ENCODE results near the gene XXYLT1. TPM values are rescaled to one million over a fixed set of nuclear protein-coding genes. Genes with fewer than 3 reads are reported as not detected.
A peak's percentile ranks its signal among the peaks of the same experiment; 100 is the strongest.

Gene XXYLT1
- polyA plus RNA-seq, 1 donor (not counting 4 experiments of a cell fraction or from before 2014, with no cell fraction given), result 11.1 TPM

GRCh38 chr3:195186041-195186709 lies 84.8 kb downstream of the XXYLT1 start:
- DNase-seq (ENCODE audit: low read depth, low spot score) (no peak), FAIRE-seq (no peak)
- no peaks in the 10 kb centered on the region for H3K36me3 ChIP-seq (ENCODE audit: control insufficient read depth in 2 of 2, extremely low read depth in 1 of 2, insufficient read depth in 2 of 2, low read length in 2 of 2)
- H2AFZ ChIP-seq (ENCODE audit: control insufficient read depth, low read length), result no peak overlapping the region
- H3K79me2 ChIP-seq (ENCODE audit: control insufficient read depth, insufficient read depth, low read length), result peaks cover 6% of the 10 kb centered on the region
- no peaks in the 10 kb centered on the region for H3K9me3 ChIP-seq (ENCODE audit: control insufficient read depth, low read depth, low read length)
- H4K20me1 ChIP-seq (ENCODE audit: control insufficient read depth, extremely low read depth, insufficient read depth, low read length), result no peaks in the 10 kb centered on the region
- no peaks in the 10 kb centered on the region for H3K27me3 ChIP-seq (ENCODE audit: control insufficient read depth, extremely low read depth, insufficient read depth, low read length)
- no peak overlapping the region for H3K9ac ChIP-seq (ENCODE audit: control insufficient read depth, extremely low read depth, insufficient read depth, low read length)
- peak overlapping the region; percentile 47 for H3K4me2 ChIP-seq (ENCODE audit: control insufficient read depth, extremely low read depth, insufficient read depth, low read depth, low read length)
- no peaks in the 10 kb centered on the region for H3K9me1 ChIP-seq (ENCODE audit: control insufficient read depth, extremely low read depth, insufficient read depth, low read length)
- peak overlapping the region; percentile 33 for H3K27ac ChIP-seq (ENCODE audit: control insufficient read depth, insufficient read depth, low read length)
- dilution Hi-C loops (cut with MboI; ENCODE audit: extremely low pct_ligation_motif_present, low sequenced_read_pairs), result no loop called here
- H3K4me3 ChIP-seq (ENCODE audit: control insufficient read depth in 2 of 3, extremely low read depth in 1 of 3, insufficient read depth in 2 of 3, low read depth in 1 of 3, low read length in 3 of 3), result no peak overlapping the region
- TF ChIP-seq CTCF (optimal IDR thresholded peaks at IDR 0.05 in 1 of 3, IDR thresholded peaks at IDR 0.05 in 1 of 3, conservative IDR thresholded peaks at IDR 0.05 in 1 of 3; ENCODE audit: extremely low read depth in 1 of 3, insufficient read depth in 2 of 3, low read length in 3 of 3) (no peak), EZH2 (IDR thresholded peaks at IDR 0.05; ENCODE audit: low read length) (no peak)
- H3K4me1 ChIP-seq (ENCODE audit: control insufficient read depth, extremely low read depth, insufficient read depth, low read length), result peaks cover 47% of the 10 kb centered on the region

GRCh38 chr3:195185583-195185982 lies 85.4 kb downstream of the XXYLT1 start:
- peaks cover 47% of the 10 kb centered on the region for H3K4me1 ChIP-seq (ENCODE audit: control insufficient read depth, extremely low read depth, insufficient read depth, low read length)
- no peaks in the 10 kb centered on the region for H3K9me1 ChIP-seq (ENCODE audit: control insufficient read depth, extremely low read depth, insufficient read depth, low read length)
- H3K4me2 ChIP-seq (ENCODE audit: control insufficient read depth, extremely low read depth, insufficient read depth, low read depth, low read length), result peak overlapping the region; percentile 47
- H4K20me1 ChIP-seq (ENCODE audit: control insufficient read depth, extremely low read depth, insufficient read depth, low read length), result no peaks in the 10 kb centered on the region
- peak; percentile 73 for DNase-seq (ENCODE audit: low read depth, low spot score)
- H3K9me3 ChIP-seq (ENCODE audit: control insufficient read depth, low read depth, low read length), result no peaks in the 10 kb centered on the region
- peak overlapping the region; percentile 33 for H3K27ac ChIP-seq (ENCODE audit: control insufficient read depth, insufficient read depth, low read length)
- H3K36me3 ChIP-seq (ENCODE audit: control insufficient read depth in 2 of 2, extremely low read depth in 1 of 2, insufficient read depth in 2 of 2, low read length in 2 of 2), result no peaks in the 10 kb centered on the region
- peaks cover 6% of the 10 kb centered on the region for H3K79me2 ChIP-seq (ENCODE audit: control insufficient read depth, insufficient read depth, low read length)
- H3K4me3 ChIP-seq (ENCODE audit: control insufficient read depth in 2 of 3, extremely low read depth in 1 of 3, insufficient read depth in 2 of 3, low read depth in 1 of 3, low read length in 3 of 3), result no peak overlapping the region
- no peak overlapping the region for H2AFZ ChIP-seq (ENCODE audit: control insufficient read depth, low read length)
- dilution Hi-C loops (cut with MboI; ENCODE audit: extremely low pct_ligation_motif_present, low sequenced_read_pairs), result no loop called here
- TF ChIP-seq EZH2 (IDR thresholded peaks at IDR 0.05; ENCODE audit: low read length) (no peak), CTCF (optimal IDR thresholded peaks at IDR 0.05 in 1 of 3, IDR thresholded peaks at IDR 0.05 in 1 of 3, conservative IDR thresholded peaks at IDR 0.05 in 1 of 3; ENCODE audit: extremely low read depth in 1 of 3, insufficient read depth in 2 of 3, low read length in 3 of 3) (no peak)
- FAIRE-seq, result peak; percentile 32
- no peak overlapping the region for H3K9ac ChIP-seq (ENCODE audit: control insufficient read depth, extremely low read depth, insufficient read depth, low read length)
- H3K27me3 ChIP-seq (ENCODE audit: control insufficient read depth, extremely low read depth, insufficient read depth, low read length), result no peaks in the 10 kb centered on the region
